IMR-90 (cell line): ENCODE data around the gene CORO7. TPM values are rescaled to one million over a fixed set of nuclear protein-coding genes. Genes with fewer than 3 reads are reported as not detected.
A peak's percentile ranks its signal among the peaks of the same experiment; 100 is the strongest.

Experiments
- ATAC-seq: fragments of 200-7000 bp; cut with Tn5 transposase; 2 replicates; pipeline ENCODE4 v1.9.1; 2020; ENCODE audit warnings: low read depth, mild to moderate bottlenecking, moderate library complexity
- BruUV-seq: library from RNA; stranded (reverse); fragments of 400-500 nt; replicated peaks from 2 replicates; lab custom pipeline; 2021; lab: Mats Ljungman, UMichigan
- CTCF ChIA-PET: fragments of 300-600 bp; formaldehyde crosslinking; extraction: SDS; loops from one replicate; lab custom pipeline; 2021; ENCODE audit warnings: antibody characterized with exemption; lab: Yijun Ruan, JAX
- POLR2A ChIA-PET: fragments of 300-600 bp; sonication (Branson Sonifier 250); formaldehyde crosslinking; loops from one replicate; lab custom pipeline; 2022; ENCODE audit warnings: antibody characterized with exemption; ENCODE audit not compliant: unreplicated experiment; lab: Charles Lee
- DNase-seq: peaks from one replicate; pipeline ENCODE4 v3.0.0; 2013
- H2AFZ ChIP-seq: replicated peaks from 2 replicates; pipeline ENCODE3; 2013; ENCODE audit warnings: low read length, mild to moderate bottlenecking; ENCODE audit not compliant: poor library complexity
- H2AK5ac ChIP-seq: 2 replicates; pipeline ENCODE4 v1.6.1; 2013; ENCODE audit warnings: low read depth, low read length, inconsistent platforms
- H2AK9ac ChIP-seq: replicated peaks from 2 replicates; pipeline ENCODE3; 2013; ENCODE audit warnings: mild to moderate bottlenecking, low read depth, low read length, moderate library complexity; ENCODE audit not compliant: poor library complexity
- H2BK120ac ChIP-seq: 2 replicates; pipeline ENCODE4 v1.6.1; 2013; ENCODE audit warnings: low read depth, low read length, inconsistent platforms
- H2BK15ac ChIP-seq: 3 replicates; pipeline ENCODE4 v1.6.1; 2013; ENCODE audit warnings: low read depth, low read length, inconsistent platforms
- H2BK20ac ChIP-seq: 2 replicates; pipeline ENCODE4 v1.6.1; 2013; ENCODE audit warnings: low read depth, mild to moderate bottlenecking, inconsistent platforms, low read length, moderate library complexity
- H2BK5ac ChIP-seq: 2 replicates; pipeline ENCODE4 v1.6.1; 2013; ENCODE audit warnings: mild to moderate bottlenecking, low read depth, low read length, inconsistent platforms; ENCODE audit not compliant: poor library complexity, severe bottlenecking
- H3K14ac ChIP-seq: replicated peaks from 2 replicates; pipeline ENCODE4 v1.6.1; 2013; ENCODE audit warnings: low read depth, low read length, inconsistent platforms
- H3K18ac ChIP-seq: 2 replicates; pipeline ENCODE4 v1.6.1; 2013; ENCODE audit warnings: low read depth, low read length, control low read depth
- H3K23ac ChIP-seq: 2 replicates; pipeline ENCODE4 v1.6.1; 2013; ENCODE audit warnings: low read depth, low read length, inconsistent platforms
- H3K27ac ChIP-seq: 2 replicates; pipeline ENCODE4 v1.5.1; 2013; ENCODE audit warnings: mild to moderate bottlenecking, control low read depth, low read length; ENCODE audit not compliant: insufficient read depth
- H3K27me3 ChIP-seq: 2 replicates; pipeline ENCODE4 v1.6.1; 2013; ENCODE audit warnings: low read length; ENCODE audit not compliant: control insufficient read depth, insufficient read depth
- H3K36me3 ChIP-seq: 2 replicates; pipeline ENCODE4 v1.6.1; 2013; ENCODE audit warnings: low read length, mixed read lengths; ENCODE audit not compliant: control insufficient read depth, insufficient read depth
- H3K4ac ChIP-seq: 2 replicates; pipeline ENCODE4 v1.6.1; 2013; ENCODE audit warnings: low read depth, low read length, inconsistent platforms
- H3K4me1 ChIP-seq: 2 replicates; pipeline ENCODE4 v1.6.1; 2013; ENCODE audit warnings: low read length, mixed read lengths; ENCODE audit not compliant: control insufficient read depth, insufficient read depth
- H3K4me2 ChIP-seq: 2 replicates; pipeline ENCODE4 v1.6.1; 2013; ENCODE audit warnings: low read depth, mild to moderate bottlenecking, control low read depth, low read length, moderate library complexity
- H3K4me3 ChIP-seq: 2 replicates; pipeline ENCODE4 v1.5.1; 2013; ENCODE audit warnings: low read depth, mild to moderate bottlenecking, control low read depth, low read length, moderate library complexity; ENCODE audit not compliant: insufficient read depth
- H3K56ac ChIP-seq: 2 replicates; pipeline ENCODE4 v1.6.1; 2013; ENCODE audit warnings: low read length, inconsistent platforms; ENCODE audit not compliant: insufficient read depth; ENCODE audit errors: extremely low read depth
- H3K79me1 ChIP-seq, 2 experiments: 2 replicates each; pipeline ENCODE4 v1.6.1; 2013; ENCODE audit warnings: low read length in 2 of 2, inconsistent platforms in 1 of 2, low read depth in 1 of 2
- H3K9ac ChIP-seq: 2 replicates; pipeline ENCODE4 v1.6.1; 2013; ENCODE audit warnings: low read depth, low read length, control low read depth
- H3K9me1 ChIP-seq: 2 replicates; pipeline ENCODE4 v1.6.1; 2013; ENCODE audit warnings: low read length, inconsistent platforms; ENCODE audit not compliant: insufficient read depth
- H3K9me3 ChIP-seq: 2 replicates; pipeline ENCODE4 v1.6.1; 2013; ENCODE audit warnings: low read length; ENCODE audit not compliant: control insufficient read depth, insufficient read depth
- H4K20me1 ChIP-seq: 2 replicates; pipeline ENCODE4 v1.6.1; 2013; ENCODE audit warnings: low read length, inconsistent platforms; ENCODE audit not compliant: insufficient read depth
- H4K5ac ChIP-seq: 2 replicates; pipeline ENCODE4 v1.6.1; 2013; ENCODE audit warnings: mild to moderate bottlenecking, low read depth, low read length, control low read depth
- H4K8ac ChIP-seq, 2 experiments: 2 replicates each; pipeline ENCODE4 v1.6.1; 2013; ENCODE audit warnings: low read depth in 2 of 2, low read length in 2 of 2, control low read depth in 1 of 2, inconsistent platforms in 1 of 2
- H4K91ac ChIP-seq: 2 replicates; pipeline ENCODE4 v1.6.1; 2013; ENCODE audit warnings: low read depth, low read length, inconsistent platforms; ENCODE audit not compliant: insufficient read depth
- CEBPB ChIP-seq: IDR thresholded peaks from 2 replicates; pipeline ENCODE4 v1.6.1; 2012; ENCODE audit warnings: low read depth, low read length, improper control_type of control experiment
- WGBS, 2 experiments: methylation state at CpG; one replicate each; pipeline versions ENCODE4 v1.1.5 to v1.1.7; 2013; ENCODE audit warnings: missing lambda C conversion rate in 2 of 2; ENCODE audit not compliant: insufficient read length in 1 of 2; ENCODE audit errors: extremely low coverage in 2 of 2; 5-methylcytosine and 5-hydroxymethylcytosine counted together
- dilution Hi-C: fragments of 300-500 bp; cut with HindIII; formaldehyde crosslinking; loops from one replicate; pipeline ENCODE4 v1.14.3; 2018; ENCODE audit warnings: low sequenced_read_pairs; ENCODE audit not compliant: unreplicated experiment
- in situ Hi-C: fragments of 300-500 bp; cut with MboI; formaldehyde crosslinking; loops from 3 replicates; pipeline ENCODE4 v1.14.3; 2019; ENCODE audit warnings: low sequenced_read_pairs, inconsistent platforms, mixed read lengths
- intact Hi-C: fragments of 100-400 bp; cut with micrococcal nuclease; formaldehyde crosslinking; loops from 2 replicates; pipeline ENCODE4 v1.10.0; 2022
- polyA plus RNA-seq, 3 experiments: library from polyadenylated mRNA; depleted of rRNA; stranded (reverse); fragments of >200 nt; gene quantifications; 2 replicates each; pipeline ENCODE4 v1.2.3, GENCODE V29; 2012; ENCODE audit warnings: low replicate concordance in 1 of 3
- total RNA-seq: library from RNA; depleted of rRNA; stranded (reverse); fragments of >200 nt; gene quantifications from 2 replicates; pipeline ENCODE4 v1.2.3, GENCODE V29; 2012
- TF ChIP-seq, protein P1 (sequence below): fragments of 150-350 bp; IDR thresholded peaks from 2 replicates; pipeline ENCODE4 v1.6.1; 2016; ENCODE audit warnings: low read depth, mild to moderate bottlenecking, low read length, moderate library complexity, borderline replicate concordance

Gene CORO7
- total and polyA plus RNA-seq, 2 of the 4 experiments (the other 2 are of a cell fraction), result 6.3 to 26.7 TPM

DNA sequence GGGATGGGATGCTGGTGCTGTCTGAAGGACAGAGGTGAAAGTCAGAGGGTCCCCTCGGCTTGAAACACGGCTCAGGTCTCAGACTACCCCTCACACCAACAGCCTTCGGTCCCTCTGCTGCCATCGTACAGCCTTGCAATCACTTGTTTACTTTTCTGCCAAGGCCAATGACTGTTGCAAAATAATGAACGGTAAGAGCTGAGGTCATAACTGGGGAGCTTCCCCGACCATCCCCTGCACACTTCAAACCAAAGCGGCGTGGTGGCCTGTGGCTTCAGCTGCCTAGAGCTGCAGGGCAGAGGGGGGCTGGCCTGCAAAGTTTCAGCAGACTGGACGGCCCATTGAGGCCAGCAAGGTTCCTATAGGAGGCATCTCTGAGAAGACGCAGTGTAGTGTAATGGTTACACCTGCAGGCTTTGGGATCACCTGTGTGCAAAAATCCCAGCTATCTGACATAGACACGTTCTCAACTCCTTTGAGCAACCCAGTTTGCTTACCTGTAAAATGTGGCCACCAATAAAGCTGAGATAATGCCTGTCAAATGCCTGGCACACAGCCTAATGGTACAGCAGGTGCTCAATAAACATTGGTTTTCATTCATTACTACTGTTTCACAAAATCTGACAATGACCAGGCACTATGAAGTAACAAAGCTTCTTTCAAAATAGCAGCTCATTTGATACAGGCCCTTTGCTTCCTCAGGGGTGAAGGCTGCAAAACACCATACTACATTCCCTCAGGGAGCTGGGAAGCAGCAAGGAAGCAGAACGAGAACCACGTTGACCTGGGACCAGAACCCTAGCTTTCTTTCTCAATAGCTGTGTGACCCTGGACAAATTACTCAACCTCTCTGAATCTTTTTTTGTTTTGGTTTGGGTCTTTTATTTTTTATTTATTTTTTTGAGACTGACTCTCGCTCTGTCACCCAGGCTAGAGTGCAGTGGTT is 70.3 kb downstream of the CORO7 start:
- H3K4me1 ChIP-seq, result peaks cover 6% of the 10 kb centered on the region; the same call in 1 of the 2 replicates
- WGBS, 2 experiments, result no CpG with 5 or more reads among the region's 14 CpGs

More for the DNA sequence above, 70.3 kb downstream of the CORO7 start:
- dilution Hi-C loops (no loop called here), in situ Hi-C loops (no loop called here), intact Hi-C loops (loop anchor here (2.0 kb wide), 1 partner anchor 23 kb away; no protein-coding TSS in a partner anchor)
- no peaks in the 10 kb centered on the region for H3K27me3 ChIP-seq
- no peak overlapping the region for H3K23ac ChIP-seq
- no peak overlapping the region for H3K4ac ChIP-seq
- H2AK5ac ChIP-seq, result no peak overlapping the region
- no peak overlapping the region for H2BK15ac ChIP-seq
- no peak overlapping the region for H2AFZ ChIP-seq
- H3K4me2 ChIP-seq, result no peak overlapping the region
- H4K20me1 ChIP-seq, result peaks cover 68% of the 10 kb centered on the region
- DNase-seq (no peak), ATAC-seq (no peak; the same call in 1 of the 2 replicates)
- no peak overlapping the region for H3K18ac ChIP-seq
- no peak overlapping the region for H4K5ac ChIP-seq
- no peak overlapping the region for H3K27ac ChIP-seq
- CTCF ChIA-PET, result interaction anchor here (0.6 to 0.8 kb wide), 2 partner anchors 16 to 87 kb away, joined by 3 to 5 read pairs; no protein-coding TSS in a partner anchor
- no peak overlapping the region for H2BK120ac ChIP-seq
- H3K56ac ChIP-seq, result no peak overlapping the region
- no TSS peak for BruUV-seq
- H4K91ac ChIP-seq, result no peak overlapping the region
- H3K9me1 ChIP-seq, result peaks cover 10% of the 10 kb centered on the region; the same call in 1 of the 2 replicates
- H3K14ac ChIP-seq, result no peak overlapping the region
- no peak overlapping the region for H2BK20ac ChIP-seq
- POLR2A ChIA-PET, result no interaction called here
- H3K9ac ChIP-seq, result no peak overlapping the region
- H3K4me3 ChIP-seq, result no peak overlapping the region
- H3K36me3 ChIP-seq, result peaks cover 3% of the 10 kb centered on the region
- H3K9me3 ChIP-seq, result no peaks in the 10 kb centered on the region
- H2BK5ac ChIP-seq, result no peak overlapping the region
- H3K79me1 ChIP-seq, result peaks cover 42 to 86% of the 10 kb centered on the region in 2 experiments
- no peak overlapping the region for H2AK9ac ChIP-seq
- no peak overlapping the region for H4K8ac ChIP-seq
- TF ChIP-seq, protein P1, sequence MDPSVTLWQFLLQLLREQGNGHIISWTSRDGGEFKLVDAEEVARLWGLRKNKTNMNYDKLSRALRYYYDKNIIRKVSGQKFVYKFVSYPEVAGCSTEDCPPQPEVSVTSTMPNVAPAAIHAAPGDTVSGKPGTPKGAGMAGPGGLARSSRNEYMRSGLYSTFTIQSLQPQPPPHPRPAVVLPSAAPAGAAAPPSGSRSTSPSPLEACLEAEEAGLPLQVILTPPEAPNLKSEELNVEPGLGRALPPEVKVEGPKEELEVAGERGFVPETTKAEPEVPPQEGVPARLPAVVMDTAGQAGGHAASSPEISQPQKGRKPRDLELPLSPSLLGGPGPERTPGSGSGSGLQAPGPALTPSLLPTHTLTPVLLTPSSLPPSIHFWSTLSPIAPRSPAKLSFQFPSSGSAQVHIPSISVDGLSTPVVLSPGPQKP, result no peak
- TF ChIP-seq CEBPB, result peak; percentile 56; the same call in 1 of the 2 replicates
